ENCODE results near the gene SNX5.

GRCh38 chr20:17902531-17903083, 66.0 kb downstream of the SNX5 start:
- TF ChIP-seq POLR2A (IDR thresholded peaks at IDR 0.05) (no peak), CTCF (IDR thresholded peaks at IDR 0.05) (no peak)

Data from prostate gland (tissue), 2 donors.